Astrocyte (in vitro differentiated cells and primary cell): Measurements from ENCODE around the gene ANKRD1. TPM values are rescaled to one million over a fixed set of nuclear protein-coding genes. Genes with fewer than 3 reads are reported as not detected.

ENCODE experiments used
- DNase-seq: peaks from one replicate; pipeline ENCODE4 v3.0.0-alpha.2; 2010; ENCODE audit warnings: low read depth
- FAIRE-seq: peaks from 2 replicates; lab custom pipeline; 2011; peaks lifted over from hg19 to GRCh38; lab: Jason Lieb, UNC
- H2AFZ ChIP-seq: 2 replicates; pipeline ENCODE4 v1.6.0; 2012; ENCODE audit warnings: low read depth, low read length, inconsistent platforms
- H3K27ac ChIP-seq: 2 replicates; pipeline ENCODE4 v1.5.1; 2011; ENCODE audit warnings: low read depth, low read length, inconsistent platforms
- H3K27me3 ChIP-seq: 2 replicates; pipeline ENCODE4 v1.6.0; 2011; ENCODE audit warnings: low read length, inconsistent platforms; ENCODE audit not compliant: insufficient read depth
- H3K36me3 ChIP-seq: 2 replicates; pipeline ENCODE4 v1.5.1; 2011; ENCODE audit warnings: low read length, inconsistent platforms; ENCODE audit not compliant: insufficient read depth
- H3K4me1 ChIP-seq: 2 replicates; pipeline ENCODE4 v1.5.1; 2011; ENCODE audit warnings: low read length, inconsistent platforms; ENCODE audit not compliant: insufficient read depth
- H3K4me2 ChIP-seq: 2 replicates; pipeline ENCODE4 v1.6.0; 2012; ENCODE audit warnings: low read length, inconsistent platforms
- H3K4me3 ChIP-seq: 2 replicates; pipeline ENCODE4 v1.5.1; 2011; ENCODE audit warnings: low read depth, mild to moderate bottlenecking, low read length, inconsistent platforms; ENCODE audit not compliant: insufficient read depth
- H3K79me2 ChIP-seq: 2 replicates; pipeline ENCODE4 v1.6.0; 2012; ENCODE audit warnings: mild to moderate bottlenecking, low read length, inconsistent platforms; ENCODE audit not compliant: insufficient read depth
- H3K9ac ChIP-seq: 2 replicates; pipeline ENCODE4 v1.6.0; 2012; ENCODE audit warnings: mild to moderate bottlenecking, low read length, inconsistent platforms
- H3K9me3 ChIP-seq: 2 replicates; pipeline ENCODE4 v1.5.1; 2012; ENCODE audit warnings: low read depth, mild to moderate bottlenecking, low read length, inconsistent platforms; ENCODE audit not compliant: insufficient read depth
- H4K20me1 ChIP-seq: 2 replicates; pipeline ENCODE4 v1.6.0; 2012; ENCODE audit warnings: low read length, inconsistent platforms; ENCODE audit not compliant: insufficient read depth
- H3K27ac Mint-ChIP-seq: one replicate; pipeline ENCODE4 v1.8.0; 2021; ENCODE audit warnings: mild to moderate bottlenecking, mixed read lengths; ENCODE audit not compliant: unreplicated experiment
- H3K27me3 Mint-ChIP-seq: one replicate; pipeline ENCODE4 v1.8.0; 2021; ENCODE audit warnings: low read depth, mixed read lengths; ENCODE audit not compliant: unreplicated experiment
- H3K36me3 Mint-ChIP-seq: one replicate; pipeline ENCODE4 v1.8.0; 2021; ENCODE audit warnings: low read depth, mixed read lengths; ENCODE audit not compliant: unreplicated experiment
- H3K4me1 Mint-ChIP-seq: one replicate; pipeline ENCODE4 v1.8.0; 2021; ENCODE audit warnings: low read depth, mixed read lengths; ENCODE audit not compliant: unreplicated experiment
- H3K4me3 Mint-ChIP-seq: one replicate; pipeline ENCODE4 v1.8.0; 2021; ENCODE audit warnings: mild to moderate bottlenecking, moderate library complexity, mixed read lengths; ENCODE audit not compliant: unreplicated experiment
- H3K9me3 Mint-ChIP-seq: one replicate; pipeline ENCODE4 v1.8.0; 2021; ENCODE audit warnings: mild to moderate bottlenecking, mixed read lengths; ENCODE audit not compliant: unreplicated experiment
- EZH2 ChIP-seq: IDR thresholded peaks from 2 replicates; pipeline ENCODE4 v1.6.1; 2012; ENCODE audit warnings: mild to moderate bottlenecking, low read length, inconsistent platforms; ENCODE audit not compliant: insufficient read depth
- total RNA-seq: library from RNA; stranded (reverse); gene quantifications from 2 replicates; pipeline ENCODE4 v1.2.1, GENCODE V29; 2021
- TF ChIP-seq, protein P1 (sequence below): IDR thresholded peaks from 2 replicates; pipeline ENCODE4 v1.5.1; 2011; ENCODE audit warnings: low read depth, mild to moderate bottlenecking, inconsistent platforms, low read length, moderate library complexity; ENCODE audit not compliant: insufficient read depth

The ANKRD1 gene
- total RNA-seq, 1 donor from 2014 or later = 913 TPM

DNA sequence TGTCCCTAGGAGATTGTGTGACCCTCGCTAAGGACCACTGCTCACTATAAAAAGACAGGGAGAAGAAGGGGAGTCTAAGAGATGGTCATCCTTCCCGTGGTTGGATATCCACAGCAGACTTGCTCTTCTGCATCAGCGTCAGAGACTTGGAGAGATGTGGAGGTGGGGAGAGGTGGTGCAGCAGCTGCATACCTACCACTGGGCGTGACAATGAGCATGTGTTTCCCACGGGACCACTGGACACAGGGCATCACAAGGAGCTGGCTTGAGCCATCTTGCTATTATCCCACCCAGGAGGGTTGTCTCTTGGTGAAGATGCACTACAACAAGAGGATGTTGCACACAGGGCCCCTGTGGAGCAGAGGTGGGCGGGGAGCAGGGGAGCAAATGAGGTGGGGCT is 18.8 kb upstream of the ANKRD1 start:
- H3K4me3 ChIP-seq = no peak overlapping the region
- H2AFZ ChIP-seq = no peak overlapping the region
- peaks cover 37% of the 10 kb centered on the region for H3K4me1 Mint-ChIP-seq
- peaks cover 3% of the 10 kb centered on the region for H3K9me3 Mint-ChIP-seq
- H3K4me3 Mint-ChIP-seq = no peak overlapping the region
- DNase-seq (no peak), FAIRE-seq (no peak)
- H4K20me1 ChIP-seq = no peaks in the 10 kb centered on the region
- H3K36me3 ChIP-seq = no peaks in the 10 kb centered on the region
- no peak overlapping the region for H3K27ac ChIP-seq
- H3K9me3 ChIP-seq = no peaks in the 10 kb centered on the region
- H3K79me2 ChIP-seq = no peaks in the 10 kb centered on the region
- no peak overlapping the region for H3K27ac Mint-ChIP-seq
- TF ChIP-seq EZH2 = no peak
- TF ChIP-seq, protein P1, sequence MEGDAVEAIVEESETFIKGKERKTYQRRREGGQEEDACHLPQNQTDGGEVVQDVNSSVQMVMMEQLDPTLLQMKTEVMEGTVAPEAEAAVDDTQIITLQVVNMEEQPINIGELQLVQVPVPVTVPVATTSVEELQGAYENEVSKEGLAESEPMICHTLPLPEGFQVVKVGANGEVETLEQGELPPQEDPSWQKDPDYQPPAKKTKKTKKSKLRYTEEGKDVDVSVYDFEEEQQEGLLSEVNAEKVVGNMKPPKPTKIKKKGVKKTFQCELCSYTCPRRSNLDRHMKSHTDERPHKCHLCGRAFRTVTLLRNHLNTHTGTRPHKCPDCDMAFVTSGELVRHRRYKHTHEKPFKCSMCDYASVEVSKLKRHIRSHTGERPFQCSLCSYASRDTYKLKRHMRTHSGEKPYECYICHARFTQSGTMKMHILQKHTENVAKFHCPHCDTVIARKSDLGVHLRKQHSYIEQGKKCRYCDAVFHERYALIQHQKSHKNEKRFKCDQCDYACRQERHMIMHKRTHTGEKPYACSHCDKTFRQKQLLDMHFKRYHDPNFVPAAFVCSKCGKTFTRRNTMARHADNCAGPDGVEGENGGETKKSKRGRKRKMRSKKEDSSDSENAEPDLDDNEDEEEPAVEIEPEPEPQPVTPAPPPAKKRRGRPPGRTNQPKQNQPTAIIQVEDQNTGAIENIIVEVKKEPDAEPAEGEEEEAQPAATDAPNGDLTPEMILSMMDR = no peak
- H3K9ac ChIP-seq = no peak overlapping the region
- no peak overlapping the region for H3K4me2 ChIP-seq
- H3K36me3 Mint-ChIP-seq = peaks cover 3% of the 10 kb centered on the region
- H3K27me3 ChIP-seq = no peaks in the 10 kb centered on the region
- H3K27me3 Mint-ChIP-seq = no peaks in the 10 kb centered on the region
- H3K4me1 ChIP-seq = peaks cover 18% of the 10 kb centered on the region

DNA sequence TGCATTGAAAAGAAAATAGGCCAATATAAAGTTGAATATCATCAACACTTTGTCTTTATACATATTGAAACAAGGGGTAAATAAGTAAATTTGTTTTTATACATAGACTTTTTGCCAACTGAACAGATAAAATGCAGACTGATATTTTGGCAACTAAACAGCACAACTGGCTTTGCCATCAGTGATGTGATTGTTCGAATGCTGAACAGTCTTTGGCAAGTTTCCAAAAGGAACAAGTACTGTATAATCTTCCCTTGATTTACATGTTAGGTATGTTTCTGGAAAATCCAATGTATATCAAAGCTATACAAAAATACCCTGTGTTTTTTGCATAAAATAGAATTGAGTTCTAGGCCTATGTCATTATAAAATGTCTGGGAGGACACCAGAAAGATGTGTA is 18.2 kb upstream of the ANKRD1 start:
- Mint-ChIP-seq H3K27me3 (no peaks in the 10 kb centered on the region), H3K27ac (no peak overlapping the region), H3K9me3 (peaks cover 3% of the 10 kb centered on the region), H3K4me1 (peaks cover 41% of the 10 kb centered on the region), H3K36me3 (peaks cover 3% of the 10 kb centered on the region), H3K4me3 (no peak overlapping the region)
- Histone ChIP-seq H3K4me1 (peaks cover 18% of the 10 kb centered on the region), H3K9ac (no peak overlapping the region), H3K79me2 (no peaks in the 10 kb centered on the region), H2AFZ (no peak overlapping the region), H3K4me3 (no peak overlapping the region), H3K27me3 (no peaks in the 10 kb centered on the region), H3K9me3 (no peaks in the 10 kb centered on the region), H3K4me2 (no peak overlapping the region), H4K20me1 (no peaks in the 10 kb centered on the region), H3K27ac (no peak overlapping the region), H3K36me3 (no peaks in the 10 kb centered on the region)
- FAIRE-seq (no peak), DNase-seq (no peak)
- TF ChIP-seq, protein P1 = no peak
- TF ChIP-seq EZH2 = no peak

DNA sequence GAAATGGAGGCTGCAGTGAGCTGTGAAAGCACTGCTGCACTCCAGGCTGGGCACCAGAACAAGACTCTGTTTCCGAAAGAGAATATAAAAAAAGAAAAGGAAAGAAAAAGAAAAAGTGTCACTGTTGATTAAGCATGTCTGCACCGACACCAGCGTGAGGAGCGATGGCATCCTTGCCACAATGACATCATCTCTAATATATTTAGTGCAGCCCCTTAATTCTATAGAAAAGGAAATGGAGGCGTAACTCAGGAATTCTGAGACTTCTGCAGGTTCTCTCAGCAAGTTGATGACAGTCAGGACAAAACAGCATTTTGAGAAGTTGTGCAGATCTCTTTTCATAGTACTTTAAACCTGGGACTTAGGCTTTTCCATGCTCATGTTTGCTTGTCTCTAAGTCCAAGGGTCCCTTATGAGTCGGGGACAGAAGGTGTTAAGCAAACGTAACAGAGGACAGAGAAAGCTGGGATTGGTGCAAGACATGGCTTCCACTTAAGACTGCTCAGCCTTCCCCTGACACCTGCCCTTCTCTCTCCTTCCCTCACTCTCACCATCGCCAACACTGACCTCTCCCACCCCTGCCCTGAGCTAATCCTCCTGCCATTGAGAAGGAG is 16.9 kb upstream of the ANKRD1 start:
- no peaks in the 10 kb centered on the region for H3K27me3 ChIP-seq
- no peaks in the 10 kb centered on the region for H3K79me2 ChIP-seq
- Mint-ChIP-seq H3K36me3 (peaks cover 3% of the 10 kb centered on the region), H3K4me1 (peaks cover 53% of the 10 kb centered on the region), H3K4me3 (no peak overlapping the region), H3K9me3 (no peaks in the 10 kb centered on the region), H3K27me3 (no peaks in the 10 kb centered on the region), H3K27ac (peak overlapping the region; percentile 88)
- H4K20me1 ChIP-seq = no peaks in the 10 kb centered on the region
- no peaks in the 10 kb centered on the region for H3K36me3 ChIP-seq
- H3K4me3 ChIP-seq = no peak overlapping the region
- no peak for TF ChIP-seq EZH2
- TF ChIP-seq, protein P1 = no peak
- peak overlapping the region; percentile 39 for H3K4me2 ChIP-seq
- no peak for DNase-seq
- H2AFZ ChIP-seq = no peak overlapping the region
- no peak overlapping the region for H3K27ac ChIP-seq
- FAIRE-seq = no peak
- H3K4me1 ChIP-seq = peaks cover 18% of the 10 kb centered on the region
- no peaks in the 10 kb centered on the region for H3K9me3 ChIP-seq
- H3K9ac ChIP-seq = no peak overlapping the region
